IMR-90 (cell line): Measurements from ENCODE around the gene KMT5C. TPM values are rescaled to one million over a fixed set of nuclear protein-coding genes. Genes with fewer than 3 reads are reported as not detected.
A peak's percentile ranks its signal among the peaks of the same experiment; 100 is the strongest.

ENCODE experiments used
- ATAC-seq: fragments of 200-7000 bp; cut with Tn5 transposase; 2 replicates; pipeline ENCODE4 v1.9.1; 2020; ENCODE audit warnings: low read depth, mild to moderate bottlenecking, moderate library complexity
- BruUV-seq: library from RNA; stranded (reverse); fragments of 400-500 nt; replicated peaks from 2 replicates; lab custom pipeline; 2021; lab: Mats Ljungman, UMichigan
- CTCF ChIA-PET: fragments of 300-600 bp; formaldehyde crosslinking; extraction: SDS; loops from one replicate; lab custom pipeline; 2021; ENCODE audit warnings: antibody characterized with exemption; lab: Yijun Ruan, JAX
- POLR2A ChIA-PET: fragments of 300-600 bp; sonication (Branson Sonifier 250); formaldehyde crosslinking; loops from one replicate; lab custom pipeline; 2022; ENCODE audit warnings: antibody characterized with exemption; ENCODE audit not compliant: unreplicated experiment; lab: Charles Lee
- DNase-seq: peaks from one replicate; pipeline ENCODE4 v3.0.0; 2013
- H2AFZ ChIP-seq: replicated peaks from 2 replicates; pipeline ENCODE3; 2013; ENCODE audit warnings: low read length, mild to moderate bottlenecking; ENCODE audit not compliant: poor library complexity
- H2AK5ac ChIP-seq: 2 replicates; pipeline ENCODE4 v1.6.1; 2013; ENCODE audit warnings: low read depth, low read length, inconsistent platforms
- H2AK9ac ChIP-seq: replicated peaks from 2 replicates; pipeline ENCODE3; 2013; ENCODE audit warnings: mild to moderate bottlenecking, low read depth, low read length, moderate library complexity; ENCODE audit not compliant: poor library complexity
- H2BK120ac ChIP-seq: 2 replicates; pipeline ENCODE4 v1.6.1; 2013; ENCODE audit warnings: low read depth, low read length, inconsistent platforms
- H2BK15ac ChIP-seq: 3 replicates; pipeline ENCODE4 v1.6.1; 2013; ENCODE audit warnings: low read depth, low read length, inconsistent platforms
- H2BK20ac ChIP-seq: 2 replicates; pipeline ENCODE4 v1.6.1; 2013; ENCODE audit warnings: low read depth, mild to moderate bottlenecking, inconsistent platforms, low read length, moderate library complexity
- H2BK5ac ChIP-seq: 2 replicates; pipeline ENCODE4 v1.6.1; 2013; ENCODE audit warnings: mild to moderate bottlenecking, low read depth, low read length, inconsistent platforms; ENCODE audit not compliant: poor library complexity, severe bottlenecking
- H3K14ac ChIP-seq: replicated peaks from 2 replicates; pipeline ENCODE4 v1.6.1; 2013; ENCODE audit warnings: low read depth, low read length, inconsistent platforms
- H3K18ac ChIP-seq: 2 replicates; pipeline ENCODE4 v1.6.1; 2013; ENCODE audit warnings: low read depth, low read length, control low read depth
- H3K23ac ChIP-seq: 2 replicates; pipeline ENCODE4 v1.6.1; 2013; ENCODE audit warnings: low read depth, low read length, inconsistent platforms
- H3K27ac ChIP-seq: 2 replicates; pipeline ENCODE4 v1.5.1; 2013; ENCODE audit warnings: mild to moderate bottlenecking, control low read depth, low read length; ENCODE audit not compliant: insufficient read depth
- H3K27me3 ChIP-seq: 2 replicates; pipeline ENCODE4 v1.6.1; 2013; ENCODE audit warnings: low read length; ENCODE audit not compliant: control insufficient read depth, insufficient read depth
- H3K36me3 ChIP-seq: 2 replicates; pipeline ENCODE4 v1.6.1; 2013; ENCODE audit warnings: low read length, mixed read lengths; ENCODE audit not compliant: control insufficient read depth, insufficient read depth
- H3K4ac ChIP-seq: 2 replicates; pipeline ENCODE4 v1.6.1; 2013; ENCODE audit warnings: low read depth, low read length, inconsistent platforms
- H3K4me1 ChIP-seq: 2 replicates; pipeline ENCODE4 v1.6.1; 2013; ENCODE audit warnings: low read length, mixed read lengths; ENCODE audit not compliant: control insufficient read depth, insufficient read depth
- H3K4me2 ChIP-seq: 2 replicates; pipeline ENCODE4 v1.6.1; 2013; ENCODE audit warnings: low read depth, mild to moderate bottlenecking, control low read depth, low read length, moderate library complexity
- H3K4me3 ChIP-seq: 2 replicates; pipeline ENCODE4 v1.5.1; 2013; ENCODE audit warnings: low read depth, mild to moderate bottlenecking, control low read depth, low read length, moderate library complexity; ENCODE audit not compliant: insufficient read depth
- H3K56ac ChIP-seq: 2 replicates; pipeline ENCODE4 v1.6.1; 2013; ENCODE audit warnings: low read length, inconsistent platforms; ENCODE audit not compliant: insufficient read depth; ENCODE audit errors: extremely low read depth
- H3K79me1 ChIP-seq, 2 experiments: 2 replicates each; pipeline ENCODE4 v1.6.1; 2013; ENCODE audit warnings: low read length in 2 of 2, inconsistent platforms in 1 of 2, low read depth in 1 of 2
- H3K9ac ChIP-seq: 2 replicates; pipeline ENCODE4 v1.6.1; 2013; ENCODE audit warnings: low read depth, low read length, control low read depth
- H3K9me1 ChIP-seq: 2 replicates; pipeline ENCODE4 v1.6.1; 2013; ENCODE audit warnings: low read length, inconsistent platforms; ENCODE audit not compliant: insufficient read depth
- H3K9me3 ChIP-seq: 2 replicates; pipeline ENCODE4 v1.6.1; 2013; ENCODE audit warnings: low read length; ENCODE audit not compliant: control insufficient read depth, insufficient read depth
- H4K20me1 ChIP-seq: 2 replicates; pipeline ENCODE4 v1.6.1; 2013; ENCODE audit warnings: low read length, inconsistent platforms; ENCODE audit not compliant: insufficient read depth
- H4K5ac ChIP-seq: 2 replicates; pipeline ENCODE4 v1.6.1; 2013; ENCODE audit warnings: mild to moderate bottlenecking, low read depth, low read length, control low read depth
- H4K8ac ChIP-seq, 2 experiments: 2 replicates each; pipeline ENCODE4 v1.6.1; 2013; ENCODE audit warnings: low read depth in 2 of 2, low read length in 2 of 2, control low read depth in 1 of 2, inconsistent platforms in 1 of 2
- H4K91ac ChIP-seq: 2 replicates; pipeline ENCODE4 v1.6.1; 2013; ENCODE audit warnings: low read depth, low read length, inconsistent platforms; ENCODE audit not compliant: insufficient read depth
- BHLHE40 ChIP-seq: fragments of 150-350 bp; IDR thresholded peaks from 2 replicates; pipeline ENCODE4 v1.6.1; 2016; ENCODE audit warnings: mild to moderate bottlenecking, low read depth, low read length
- CEBPB ChIP-seq: IDR thresholded peaks from 2 replicates; pipeline ENCODE4 v1.6.1; 2012; ENCODE audit warnings: low read depth, low read length, improper control_type of control experiment
- CTCF ChIP-seq: conservative IDR thresholded peaks from 2 replicates; pipeline ENCODE4 v1.5.1; 2012; ENCODE audit warnings: mild to moderate bottlenecking, low read depth, low read length, improper control_type of control experiment
- FOS ChIP-seq: fragments of 150-350 bp; IDR thresholded peaks from 2 replicates; pipeline ENCODE4 v1.6.1; 2016; ENCODE audit warnings: low read depth, low read length
- NFE2L2 ChIP-seq: fragments of 150-350 bp; IDR thresholded peaks from 2 replicates; pipeline ENCODE4 v1.6.1; 2016; ENCODE audit warnings: low read depth, mild to moderate bottlenecking, low read length
- POLR2A ChIP-seq: IDR thresholded peaks from 2 replicates; pipeline ENCODE4 v1.6.1; 2012; ENCODE audit warnings: mild to moderate bottlenecking, low read depth, low read length
- RCOR1 ChIP-seq: IDR thresholded peaks from 2 replicates; pipeline ENCODE4 v1.6.1; 2012; ENCODE audit warnings: mild to moderate bottlenecking, low read length, improper control_type of control experiment; ENCODE audit not compliant: insufficient replicate concordance
- RFX5 ChIP-seq: IDR thresholded peaks from 2 replicates; pipeline ENCODE4 v1.8.0; 2012; ENCODE audit warnings: low read depth, mild to moderate bottlenecking, low read length, moderate library complexity
- WGBS, 2 experiments: methylation state at CpG; one replicate each; pipeline versions ENCODE4 v1.1.5 to v1.1.7; 2013; ENCODE audit warnings: missing lambda C conversion rate in 2 of 2; ENCODE audit not compliant: insufficient read length in 1 of 2; ENCODE audit errors: extremely low coverage in 2 of 2; 5-methylcytosine and 5-hydroxymethylcytosine counted together
- dilution Hi-C: fragments of 300-500 bp; cut with HindIII; formaldehyde crosslinking; loops from one replicate; pipeline ENCODE4 v1.14.3; 2018; ENCODE audit warnings: low sequenced_read_pairs; ENCODE audit not compliant: unreplicated experiment
- in situ Hi-C: fragments of 300-500 bp; cut with MboI; formaldehyde crosslinking; loops from 3 replicates; pipeline ENCODE4 v1.14.3; 2019; ENCODE audit warnings: low sequenced_read_pairs, inconsistent platforms, mixed read lengths
- intact Hi-C: fragments of 100-400 bp; cut with micrococcal nuclease; formaldehyde crosslinking; loops from 2 replicates; pipeline ENCODE4 v1.10.0; 2022
- polyA plus RNA-seq, 3 experiments: library from polyadenylated mRNA; depleted of rRNA; stranded (reverse); fragments of >200 nt; gene quantifications; 2 replicates each; pipeline ENCODE4 v1.2.3, GENCODE V29; 2012; ENCODE audit warnings: low replicate concordance in 1 of 3
- total RNA-seq: library from RNA; depleted of rRNA; stranded (reverse); fragments of >200 nt; gene quantifications from 2 replicates; pipeline ENCODE4 v1.2.3, GENCODE V29; 2012
- TF ChIP-seq, protein P1 (sequence below): fragments of 150-350 bp; IDR thresholded peaks from 2 replicates; pipeline ENCODE4 v1.6.1; 2017; ENCODE audit warnings: mild to moderate bottlenecking, antibody characterized with exemption, low read length, low read depth

Gene KMT5C
- total and polyA plus RNA-seq, 2 of the 4 experiments (the other 2 are of a cell fraction): 1.8 to 5.9 TPM

DNA sequence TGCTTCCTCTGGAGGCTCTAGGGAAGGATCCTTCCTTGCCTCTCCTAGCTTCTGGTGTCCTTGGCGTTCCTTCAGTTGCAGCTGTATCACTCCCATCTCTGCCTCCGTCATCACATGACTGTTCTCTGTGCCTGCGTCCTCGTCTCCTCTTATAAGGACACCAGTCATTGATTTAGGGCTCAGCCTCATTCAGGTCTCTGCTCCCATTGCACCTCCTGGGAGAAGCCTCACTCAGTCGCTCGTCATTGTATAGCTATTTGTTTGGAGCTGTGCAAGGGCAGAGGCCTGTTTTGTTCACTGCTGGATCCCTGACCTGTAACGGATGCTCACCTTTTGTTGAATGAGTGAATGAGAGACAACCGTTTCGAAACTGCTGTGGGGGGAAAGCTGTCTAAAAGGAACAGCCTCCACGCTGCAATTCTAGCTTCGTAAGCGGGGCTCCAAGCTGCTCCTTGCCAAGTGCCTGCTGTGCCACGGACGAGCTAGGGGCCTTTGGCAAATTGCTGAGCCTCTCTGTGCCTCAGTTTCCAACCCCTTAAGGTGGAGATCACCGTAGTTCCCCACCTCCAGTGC is 38.7 kb upstream of the KMT5C start:
- H2BK15ac ChIP-seq: no peak overlapping the region
- H4K20me1 ChIP-seq: no peaks in the 10 kb centered on the region
- ChIA-PET POLR2A (interaction anchor here (1.0 kb wide), 1 partner anchor 104 kb away, joined by 4 read pairs; no protein-coding TSS in a partner anchor), CTCF (interaction anchor here (0.6 to 2.0 kb wide), 7 partner anchors 13 to 83 kb away, joined by 3 to 11 read pairs (median 3); partner anchors contain the start of genes KMT5C and TMEM238)
- BruUV-seq: no TSS peak
- H4K5ac ChIP-seq: no peak overlapping the region
- no peak for DNase-seq
- no peaks in the 10 kb centered on the region for H3K79me1 ChIP-seq
- no peak overlapping the region for H2AK5ac ChIP-seq
- H3K4ac ChIP-seq: no peak overlapping the region
- H3K36me3 ChIP-seq: peaks cover 43% of the 10 kb centered on the region
- H3K4me2 ChIP-seq: no peak overlapping the region
- no peak overlapping the region for H3K27ac ChIP-seq
- no peaks in the 10 kb centered on the region for H3K4me1 ChIP-seq
- no peak overlapping the region for H2BK5ac ChIP-seq
- no peaks in the 10 kb centered on the region for H3K9me1 ChIP-seq
- no peak overlapping the region for H3K4me3 ChIP-seq
- H3K56ac ChIP-seq: no peak overlapping the region
- H2AFZ ChIP-seq: no peak overlapping the region
- no peak overlapping the region for H3K18ac ChIP-seq
- in situ Hi-C loops (no loop called here), dilution Hi-C loops (no loop called here), intact Hi-C loops (loop anchor here (5.0 kb wide), 1 partner anchor 86 kb away; the partner anchor contains the start of gene RPL28)
- no peak for ATAC-seq
- H2BK120ac ChIP-seq: no peak overlapping the region
- peak overlapping the region; percentile 48 for H2AK9ac ChIP-seq
- TF ChIP-seq RFX5: no peak
- no peak for TF ChIP-seq CTCF
- no peak for TF ChIP-seq FOS
- TF ChIP-seq POLR2A: no peak
- no peak for TF ChIP-seq CEBPB
- TF ChIP-seq BHLHE40: no peak
- TF ChIP-seq, protein P1, sequence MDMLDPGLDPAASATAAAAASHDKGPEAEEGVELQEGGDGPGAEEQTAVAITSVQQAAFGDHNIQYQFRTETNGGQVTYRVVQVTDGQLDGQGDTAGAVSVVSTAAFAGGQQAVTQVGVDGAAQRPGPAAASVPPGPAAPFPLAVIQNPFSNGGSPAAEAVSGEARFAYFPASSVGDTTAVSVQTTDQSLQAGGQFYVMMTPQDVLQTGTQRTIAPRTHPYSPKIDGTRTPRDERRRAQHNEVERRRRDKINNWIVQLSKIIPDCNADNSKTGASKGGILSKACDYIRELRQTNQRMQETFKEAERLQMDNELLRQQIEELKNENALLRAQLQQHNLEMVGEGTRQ: no peak
- TF ChIP-seq RCOR1: no peak
- no peak for TF ChIP-seq NFE2L2
- H3K9ac ChIP-seq: no peak overlapping the region
- no peak overlapping the region for H4K91ac ChIP-seq
- no peak overlapping the region for H3K14ac ChIP-seq
- H3K27me3 ChIP-seq: no peaks in the 10 kb centered on the region
- H3K23ac ChIP-seq: no peak overlapping the region
- peak overlapping the region in 1 of 2 experiments; percentile 94; a peak in 1 of 4 replicates for H4K8ac ChIP-seq
- no peaks in the 10 kb centered on the region for H3K9me3 ChIP-seq
- 79% methylated on average over 8 of the region's 15 CpGs; no CpG with 5 or more reads in 1 of the 2 experiments for whole genome bisulfite sequencing, 2 experiments
- no peak overlapping the region for H2BK20ac ChIP-seq
